ENCODE data around the gene TTPAL.

The TTPAL gene

GRCh38 chr20:44442298-44443070 lies 33.2 kb upstream of the TTPAL start:
- no peak for DNase-seq

- DNase-seq, result no peak
Measured at GRCh38 chr20:44445742-44446710, 29.6 kb upstream of the TTPAL start.

GRCh38 chr20:44447827-44448419 lies 27.8 kb upstream of the TTPAL start:
- DNase-seq, result no peak

GRCh38 chr20:44448753-44449546 lies 26.7 kb upstream of the TTPAL start:
- DNase-seq, result no peak

GRCh38 chr20:44449864-44450263 lies 25.8 kb upstream of the TTPAL start:
- no peak for DNase-seq

GRCh38 chr20:44450281-44450889 lies 25.3 kb upstream of the TTPAL start:
- DNase-seq, result no peak

GRCh38 chr20:44450903-44451450 lies 24.7 kb upstream of the TTPAL start:
- DNase-seq, result no peak

GRCh38 chr20:44454306-44454963 lies 21.2 kb upstream of the TTPAL start:
- no peak for DNase-seq

- no peak for DNase-seq
Measured at GRCh38 chr20:44455126-44455525, 20.5 kb upstream of the TTPAL start.

- DNase-seq, result no peak
Measured at GRCh38 chr20:44456611-44457010, 19.1 kb upstream of the TTPAL start.

GRCh38 chr20:44457016-44457415 lies 18.7 kb upstream of the TTPAL start:
- no peak for DNase-seq

- no peak for DNase-seq
Measured at GRCh38 chr20:44459271-44459670, 16.4 kb upstream of the TTPAL start.

- no peak for DNase-seq
Measured at GRCh38 chr20:44460795-44461141, 14.9 kb upstream of the TTPAL start.

- no peak for DNase-seq
Measured at GRCh38 chr20:44461142-44461802, 14.4 kb upstream of the TTPAL start.

GRCh38 chr20:44461803-44462174 lies 13.9 kb upstream of the TTPAL start:
- no peak for DNase-seq

- no peak for DNase-seq
Measured at GRCh38 chr20:44463466-44463865, 12.2 kb upstream of the TTPAL start.

- no peak for DNase-seq
Measured at GRCh38 chr20:44464514-44464913, 11.2 kb upstream of the TTPAL start.

- no peak for DNase-seq
Measured at GRCh38 chr20:44465001-44465560, 10.6 kb upstream of the TTPAL start.

- no peak for DNase-seq
Measured at GRCh38 chr20:44467289-44467883, 8.3 kb upstream of the TTPAL start.
